ENCODE results near the gene SSR3. TPM values are rescaled to one million over a fixed set of nuclear protein-coding genes. Genes with fewer than 3 reads are reported as not detected.

SSR3 gene
- 100 to 1,000 TPM; 139 to 171 (median 144) TPM for total RNA-seq
- 82.4 TPM for polyA plus RNA-seq
- long read RNA-seq, donor 1, transcript SSR3-201 (5 exons, 3,716 nt), result major isoform, 140 of 164 reads
- long read RNA-seq, donor 1, partial matches to known transcripts, result 0 of 164 reads
- long read RNA-seq, donor 1, other reads (novel, unspliced or antisense), result 22 of 164 reads
- long read RNA-seq, donor 2, transcript SSR3-201 (5 exons, 3,716 nt), result major isoform, 60 of 66 reads
- long read RNA-seq, donor 2, partial matches to known transcripts, result 0 of 66 reads
- long read RNA-seq, donor 2, other reads (novel, unspliced or antisense), result 5 of 66 reads
- long read RNA-seq, donor 3, transcript SSR3-201 (5 exons, 3,716 nt), result major isoform, 500 of 538 reads
- long read RNA-seq, donor 3, partial matches to known transcripts, result 6 of 538 reads
- long read RNA-seq, donor 3, other reads (novel, unspliced or antisense), result 27 of 538 reads
- long read RNA-seq, donor 4, transcript SSR3-201 (5 exons, 3,716 nt), result major isoform, 62 of 70 reads
- long read RNA-seq, donor 4, partial matches to known transcripts, result 0 of 70 reads
- long read RNA-seq, donor 4, other reads (novel, unspliced or antisense), result 8 of 70 reads

GRCh38 chr3:156554842-156555687 lies at the start of gene SSR3:
TSS of gene SSR3 (minus strand) at chr3:156555117. CDS start at chr3:156555089, 28 bp downstream.
- Histone ChIP-seq H3K27me3 (ENCODE audit: control insufficient read depth, insufficient read depth) (no peaks in the 10 kb centered on the region), H3K4me1 (ENCODE audit: control insufficient read depth, insufficient read depth, low read length) (peaks cover 3% of the 10 kb centered on the region), H3K9me3 (ENCODE audit: control insufficient read depth, low read length) (no peaks in the 10 kb centered on the region), H3K4me3 (ENCODE audit: low read length) (peak within 1 kb of the TSS; percentile 77), H3K27ac (ENCODE audit: low read length) (peak within 1 kb of the TSS; percentile 96)
- intact Hi-C loops (cut with DNase I), result loop anchor here in 3 of 4 donors (10.0 kb wide), 2 partner anchors 120 to 530 kb away; partner anchors contain the start of gene TIPARP (in 2 of the 3)
- 3% methylated on average over 60 of the region's 60 CpGs for WGBS
- peak; percentile 100 for ATAC-seq
- peak; percentile 100 for DNase-seq

GRCh38 chr3:156604064-156604641 lies 49.2 kb upstream of the SSR3 start:
- Histone ChIP-seq H3K4me1 (ENCODE audit: control insufficient read depth, insufficient read depth, low read length) (no peaks in the 10 kb centered on the region), H3K9me3 (ENCODE audit: control insufficient read depth, low read length) (no peaks in the 10 kb centered on the region), H3K27ac (ENCODE audit: low read length) (peak overlapping the region; percentile 38), H3K27me3 (ENCODE audit: control insufficient read depth, insufficient read depth) (no peaks in the 10 kb centered on the region), H3K4me3 (ENCODE audit: low read length) (no peak overlapping the region)
- no peak for DNase-seq
- ATAC-seq, result no peak
- 94% methylated on average over 2 of the region's 2 CpGs for WGBS
- intact Hi-C loops (cut with DNase I), result loop anchor here in 1 of 4 donors (10.0 kb wide), 1 partner anchor 481 kb away; no protein-coding TSS in a partner anchor

GRCh38 chr3:156603379-156604017 lies 48.6 kb upstream of the SSR3 start:
- intact Hi-C loops (cut with DNase I), result loop anchor here in 1 of 4 donors (10.0 kb wide), 1 partner anchor 481 kb away; no protein-coding TSS in a partner anchor
- 64% methylated on average over 2 of the region's 2 CpGs for WGBS
- DNase-seq (no peak), ATAC-seq (peak in 1 of 2 donors; percentile 3)
- H3K4me3 ChIP-seq (ENCODE audit: low read length), result no peak overlapping the region
- no peaks in the 10 kb centered on the region for H3K4me1 ChIP-seq (ENCODE audit: control insufficient read depth, insufficient read depth, low read length)
- H3K27me3 ChIP-seq (ENCODE audit: control insufficient read depth, insufficient read depth), result no peaks in the 10 kb centered on the region
- no peaks in the 10 kb centered on the region for H3K9me3 ChIP-seq (ENCODE audit: control insufficient read depth, low read length)
- peak overlapping the region; percentile 38 for H3K27ac ChIP-seq (ENCODE audit: low read length)

GRCh38 chr3:156602424-156602823 lies 47.5 kb upstream of the SSR3 start:
- 93% methylated on average over 2 of the region's 2 CpGs for WGBS

GRCh38 chr3:156601497-156601896 lies 46.6 kb upstream of the SSR3 start:
- no peak for ATAC-seq
- Histone ChIP-seq H3K27ac (ENCODE audit: low read length) (no peak overlapping the region), H3K4me1 (ENCODE audit: control insufficient read depth, insufficient read depth, low read length) (no peaks in the 10 kb centered on the region), H3K27me3 (ENCODE audit: control insufficient read depth, insufficient read depth) (no peaks in the 10 kb centered on the region), H3K9me3 (ENCODE audit: control insufficient read depth, low read length) (no peaks in the 10 kb centered on the region), H3K4me3 (ENCODE audit: low read length) (no peak overlapping the region)
- DNase-seq, result no peak
- WGBS, result 66% methylated on average over 3 of the region's 3 CpGs
- intact Hi-C loops (cut with DNase I), result loop anchor here in 1 of 4 donors (10.0 kb wide), 1 partner anchor 483 kb away; no protein-coding TSS in a partner anchor

More at GRCh38 chr3:156602424-156602823, 47.5 kb upstream of the SSR3 start:
- intact Hi-C loops (cut with DNase I), result loop anchor here in 1 of 4 donors (10.0 kb wide), 1 partner anchor 482 kb away; no protein-coding TSS in a partner anchor
- H3K4me1 ChIP-seq (ENCODE audit: control insufficient read depth, insufficient read depth, low read length), result no peaks in the 10 kb centered on the region
- H3K27ac ChIP-seq (ENCODE audit: low read length), result no peak overlapping the region
- no peaks in the 10 kb centered on the region for H3K9me3 ChIP-seq (ENCODE audit: control insufficient read depth, low read length)
- no peaks in the 10 kb centered on the region for H3K27me3 ChIP-seq (ENCODE audit: control insufficient read depth, insufficient read depth)
- DNase-seq, result no peak
- ATAC-seq, result no peak
- no peak overlapping the region for H3K4me3 ChIP-seq (ENCODE audit: low read length)

GRCh38 chr3:156600834-156601233 lies 45.9 kb upstream of the SSR3 start:
- no peaks in the 10 kb centered on the region for H3K4me1 ChIP-seq (ENCODE audit: control insufficient read depth, insufficient read depth, low read length)
- H3K9me3 ChIP-seq (ENCODE audit: control insufficient read depth, low read length), result no peaks in the 10 kb centered on the region
- H3K27me3 ChIP-seq (ENCODE audit: control insufficient read depth, insufficient read depth), result no peaks in the 10 kb centered on the region
- WGBS, result 96% methylated on average over 4 of the region's 4 CpGs
- ATAC-seq (no peak), DNase-seq (no peak)
- intact Hi-C loops (cut with DNase I), result loop anchor here in 1 of 4 donors (10.0 kb wide), 1 partner anchor 484 kb away; no protein-coding TSS in a partner anchor
- H3K27ac ChIP-seq (ENCODE audit: low read length), result no peak overlapping the region
- H3K4me3 ChIP-seq (ENCODE audit: low read length), result no peak overlapping the region

- DNase-seq (no peak), ATAC-seq (no peak)
- Histone ChIP-seq H3K4me1 (ENCODE audit: control insufficient read depth, insufficient read depth, low read length) (no peaks in the 10 kb centered on the region), H3K27ac (ENCODE audit: low read length) (no peak overlapping the region), H3K4me3 (ENCODE audit: low read length) (no peak overlapping the region), H3K27me3 (ENCODE audit: control insufficient read depth, insufficient read depth) (no peaks in the 10 kb centered on the region), H3K9me3 (ENCODE audit: control insufficient read depth, low read length) (no peaks in the 10 kb centered on the region)
- WGBS, result 66% methylated on average over 9 of the region's 9 CpGs
- intact Hi-C loops (cut with DNase I), result no loop called here
These were observed 44.4 kb upstream of the SSR3 start for GRCh38 chr3:156599089-156599874.

GRCh38 chr3:156598413-156598812 lies 43.5 kb upstream of the SSR3 start:
- H3K27me3 ChIP-seq (ENCODE audit: control insufficient read depth, insufficient read depth), result no peaks in the 10 kb centered on the region
- no peaks in the 10 kb centered on the region for H3K9me3 ChIP-seq (ENCODE audit: control insufficient read depth, low read length)
- WGBS, result 92% methylated on average over 6 of the region's 6 CpGs
- ATAC-seq (no peak), DNase-seq (no peak)
- no peaks in the 10 kb centered on the region for H3K4me1 ChIP-seq (ENCODE audit: control insufficient read depth, insufficient read depth, low read length)
- H3K4me3 ChIP-seq (ENCODE audit: low read length), result no peak overlapping the region
- no peak overlapping the region for H3K27ac ChIP-seq (ENCODE audit: low read length)
- intact Hi-C loops (cut with DNase I), result no loop called here

- intact Hi-C loops (cut with DNase I), result no loop called here
- no peak for ATAC-seq
- Histone ChIP-seq H3K4me3 (ENCODE audit: low read length) (no peak overlapping the region), H3K4me1 (ENCODE audit: control insufficient read depth, insufficient read depth, low read length) (no peaks in the 10 kb centered on the region), H3K27ac (ENCODE audit: low read length) (no peak overlapping the region), H3K9me3 (ENCODE audit: control insufficient read depth, low read length) (no peaks in the 10 kb centered on the region), H3K27me3 (ENCODE audit: control insufficient read depth, insufficient read depth) (no peaks in the 10 kb centered on the region)
- WGBS, result 33% methylated on average over 7 of the region's 7 CpGs
- no peak for DNase-seq
These were observed 39.3 kb upstream of the SSR3 start for GRCh38 chr3:156594219-156594683.

All from right cardiac atrium (tissue), 5 donors.